ENCODE data around the gene ASTN2. TPM values are rescaled to one million over a fixed set of nuclear protein-coding genes. Genes with fewer than 3 reads are reported as not detected.

The ASTN2 gene
- total and polyA plus RNA-seq, 10 of the 15 experiments (the other 5 are each of a cell fraction or from before 2014, with no cell fraction given): 1.4 to 15.7 (median 7.0) TPM

DNA sequence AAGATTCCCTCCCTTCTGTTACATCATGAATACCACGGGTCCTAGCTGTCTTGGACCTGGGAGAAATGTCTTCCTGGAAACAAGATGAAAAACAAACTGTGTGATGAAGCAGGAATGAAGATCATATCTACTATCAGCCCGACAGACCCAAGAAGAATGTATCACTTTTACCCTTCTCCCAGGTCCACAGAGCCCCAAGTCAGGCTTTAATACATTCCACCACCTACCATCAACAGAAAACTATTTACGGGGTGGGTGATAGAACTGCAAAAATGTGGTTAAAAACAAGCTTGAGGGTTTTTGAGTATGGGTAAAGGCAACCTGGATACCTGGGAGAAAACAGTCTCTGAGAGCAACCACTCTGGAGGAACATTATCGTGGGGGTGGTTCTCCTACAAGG lies 400.8 kb downstream of the ASTN2 start:
- Histone ChIP-seq H3K4me2 (ENCODE audit: control insufficient read depth, insufficient read depth) (no peak overlapping the region), H3K36me3 (ENCODE audit: control insufficient read depth in 2 of 2, insufficient read depth in 2 of 2, low read length in 1 of 2) (no peaks in the 10 kb centered on the region), H3K4me3 (no peak overlapping the region), H3K27ac (ENCODE audit: control insufficient read depth, insufficient read depth) (no peak overlapping the region), H3K79me2 (ENCODE audit: control insufficient read depth, insufficient read depth, low read length) (no peaks in the 10 kb centered on the region), H3K27me3 (replicated peaks in 1 of 2; ENCODE audit: control insufficient read depth in 2 of 2, insufficient read depth in 2 of 2, low read length in 1 of 2) (no peaks in the 10 kb centered on the region), H4K20me1 (ENCODE audit: control insufficient read depth, insufficient read depth) (no peaks in the 10 kb centered on the region), H3K9me3 (replicated peaks; ENCODE audit: control insufficient read depth, insufficient read depth, low read length) (no peaks in the 10 kb centered on the region), H3K9ac (ENCODE audit: control insufficient read depth, insufficient read depth, low read length) (no peak overlapping the region), H2AFZ (ENCODE audit: control insufficient read depth, low read depth, low read length) (no peak overlapping the region), H3K4me1 (ENCODE audit: control insufficient read depth, insufficient read depth, low read length) (no peaks in the 10 kb centered on the region)
- ChIA-PET POLR2A (no interaction called here), RAD21 (ENCODE audit: unreplicated experiment) (no interaction called here), CTCF (no interaction called here), SMC1A (ENCODE audit: uncharacterized antibody, unreplicated experiment) (interaction anchor here (0.7 kb wide), 1 partner anchor 99 kb away, joined by 4 read pairs; no protein-coding TSS in a partner anchor)
- WGBS (ENCODE audit: insufficient coverage, insufficient replicate concordance, low lambda C conversion rate, missing lambda C conversion rate): 6% methylated on average over 4 of the region's 4 CpGs
- BruUV-seq (replicated peaks): no TSS peak
- ATAC-seq (no peak), DNase-seq (ENCODE audit: low read depth, low spot score) (no peak), FAIRE-seq (no peak)
- intact Hi-C loops (cut with micrococcal nuclease; ENCODE audit: unreplicated experiment): no loop called here
- TF ChIP-seq LARP7 (IDR thresholded peaks at IDR 0.05) (no peak), JUNB (IDR thresholded peaks at IDR 0.05) (no peak)
- TF ChIP-seq, protein P1, sequence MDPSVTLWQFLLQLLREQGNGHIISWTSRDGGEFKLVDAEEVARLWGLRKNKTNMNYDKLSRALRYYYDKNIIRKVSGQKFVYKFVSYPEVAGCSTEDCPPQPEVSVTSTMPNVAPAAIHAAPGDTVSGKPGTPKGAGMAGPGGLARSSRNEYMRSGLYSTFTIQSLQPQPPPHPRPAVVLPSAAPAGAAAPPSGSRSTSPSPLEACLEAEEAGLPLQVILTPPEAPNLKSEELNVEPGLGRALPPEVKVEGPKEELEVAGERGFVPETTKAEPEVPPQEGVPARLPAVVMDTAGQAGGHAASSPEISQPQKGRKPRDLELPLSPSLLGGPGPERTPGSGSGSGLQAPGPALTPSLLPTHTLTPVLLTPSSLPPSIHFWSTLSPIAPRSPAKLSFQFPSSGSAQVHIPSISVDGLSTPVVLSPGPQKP (IDR thresholded peaks at IDR 0.05; ENCODE audit: low read depth, low read length): no peak
- in situ Hi-C loops (cut with MboI): no loop called here

DNA sequence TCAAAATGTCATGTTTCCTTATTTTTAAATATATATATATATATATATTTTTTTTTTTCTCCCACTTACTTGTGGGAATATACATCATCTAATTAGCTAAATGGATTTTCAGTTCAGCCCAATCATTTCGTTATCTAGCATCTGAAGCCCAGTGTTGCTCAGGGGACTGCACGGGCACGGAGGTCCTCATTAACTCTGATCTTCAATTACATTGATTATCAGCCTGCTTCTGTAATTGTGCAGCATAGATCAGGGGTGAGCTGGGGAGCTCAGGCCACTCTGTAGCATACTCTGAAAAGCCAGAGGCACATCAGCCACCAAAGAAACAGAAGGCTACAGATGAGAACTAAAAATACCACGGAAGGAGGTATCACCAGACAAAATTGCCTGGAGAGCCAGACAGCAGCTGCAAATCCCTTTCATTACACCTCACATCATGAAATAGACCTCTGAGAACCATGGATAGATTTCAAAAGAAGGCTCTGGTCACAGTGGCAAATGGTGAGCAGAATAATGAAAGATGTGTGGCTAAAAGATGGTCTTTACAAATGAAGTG lies 401.3 kb downstream of the ASTN2 start:
- DNase-seq (ENCODE audit: low read depth, low spot score) (no peak), ATAC-seq (no peak), FAIRE-seq (no peak)
- RAD21 ChIA-PET (ENCODE audit: unreplicated experiment): no interaction called here
- 68% methylated on average over 4 of the region's 4 CpGs for WGBS (ENCODE audit: insufficient coverage, insufficient replicate concordance, low lambda C conversion rate, missing lambda C conversion rate)
- Histone ChIP-seq H3K79me2 (ENCODE audit: control insufficient read depth, insufficient read depth, low read length) (no peaks in the 10 kb centered on the region), H4K20me1 (ENCODE audit: control insufficient read depth, insufficient read depth) (no peaks in the 10 kb centered on the region), H3K9me3 (replicated peaks; ENCODE audit: control insufficient read depth, insufficient read depth, low read length) (no peaks in the 10 kb centered on the region), H3K27ac (ENCODE audit: control insufficient read depth, insufficient read depth) (no peak overlapping the region), H3K9ac (ENCODE audit: control insufficient read depth, insufficient read depth, low read length) (no peak overlapping the region), H3K4me1 (ENCODE audit: control insufficient read depth, insufficient read depth, low read length) (no peaks in the 10 kb centered on the region), H2AFZ (ENCODE audit: control insufficient read depth, low read depth, low read length) (no peak overlapping the region), H3K27me3 (replicated peaks in 1 of 2; ENCODE audit: control insufficient read depth in 2 of 2, insufficient read depth in 2 of 2, low read length in 1 of 2) (no peaks in the 10 kb centered on the region), H3K4me3 (no peak overlapping the region), H3K36me3 (ENCODE audit: control insufficient read depth in 2 of 2, insufficient read depth in 2 of 2, low read length in 1 of 2) (no peaks in the 10 kb centered on the region), H3K4me2 (ENCODE audit: control insufficient read depth, insufficient read depth) (no peak overlapping the region)
- intact Hi-C loops (cut with micrococcal nuclease; ENCODE audit: unreplicated experiment) (no loop called here), in situ Hi-C loops (cut with MboI) (no loop called here)
- POLR2A ChIA-PET: no interaction called here
- BruUV-seq (replicated peaks): no TSS peak
- CTCF ChIA-PET: no interaction called here
- SMC1A ChIA-PET (ENCODE audit: uncharacterized antibody, unreplicated experiment): interaction anchor here (0.7 kb wide), 1 partner anchor 98 kb away, joined by 4 read pairs; no protein-coding TSS in a partner anchor
- TF ChIP-seq IRF4 (IDR thresholded peaks at IDR 0.05; ENCODE audit: low read depth, low read length): no peak
- TF ChIP-seq POLR2AphosphoS5 (IDR thresholded peaks at IDR 0.05; ENCODE audit: low read length): no peak
- TF ChIP-seq, protein P2, sequence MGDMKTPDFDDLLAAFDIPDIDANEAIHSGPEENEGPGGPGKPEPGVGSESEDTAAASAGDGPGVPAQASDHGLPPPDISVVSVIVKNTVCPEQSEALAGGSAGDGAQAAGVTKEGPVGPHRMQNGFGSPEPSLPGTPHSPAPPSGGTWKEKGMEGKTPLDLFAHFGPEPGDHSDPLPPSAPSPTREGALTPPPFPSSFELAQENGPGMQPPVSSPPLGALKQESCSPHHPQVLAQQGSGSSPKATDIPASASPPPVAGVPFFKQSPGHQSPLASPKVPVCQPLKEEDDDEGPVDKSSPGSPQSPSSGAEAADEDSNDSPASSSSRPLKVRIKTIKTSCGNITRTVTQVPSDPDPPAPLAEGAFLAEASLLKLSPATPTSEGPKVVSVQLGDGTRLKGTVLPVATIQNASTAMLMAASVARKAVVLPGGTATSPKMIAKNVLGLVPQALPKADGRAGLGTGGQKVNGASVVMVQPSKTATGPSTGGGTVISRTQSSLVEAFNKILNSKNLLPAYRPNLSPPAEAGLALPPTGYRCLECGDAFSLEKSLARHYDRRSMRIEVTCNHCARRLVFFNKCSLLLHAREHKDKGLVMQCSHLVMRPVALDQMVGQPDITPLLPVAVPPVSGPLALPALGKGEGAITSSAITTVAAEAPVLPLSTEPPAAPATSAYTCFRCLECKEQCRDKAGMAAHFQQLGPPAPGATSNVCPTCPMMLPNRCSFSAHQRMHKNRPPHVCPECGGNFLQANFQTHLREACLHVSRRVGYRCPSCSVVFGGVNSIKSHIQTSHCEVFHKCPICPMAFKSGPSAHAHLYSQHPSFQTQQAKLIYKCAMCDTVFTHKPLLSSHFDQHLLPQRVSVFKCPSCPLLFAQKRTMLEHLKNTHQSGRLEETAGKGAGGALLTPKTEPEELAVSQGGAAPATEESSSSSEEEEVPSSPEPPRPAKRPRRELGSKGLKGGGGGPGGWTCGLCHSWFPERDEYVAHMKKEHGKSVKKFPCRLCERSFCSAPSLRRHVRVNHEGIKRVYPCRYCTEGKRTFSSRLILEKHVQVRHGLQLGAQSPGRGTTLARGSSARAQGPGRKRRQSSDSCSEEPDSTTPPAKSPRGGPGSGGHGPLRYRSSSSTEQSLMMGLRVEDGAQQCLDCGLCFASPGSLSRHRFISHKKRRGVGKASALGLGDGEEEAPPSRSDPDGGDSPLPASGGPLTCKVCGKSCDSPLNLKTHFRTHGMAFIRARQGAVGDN (IDR thresholded peaks at IDR 0.05): no peak
- TF ChIP-seq HCFC1 (IDR thresholded peaks at IDR 0.05; ENCODE audit: low read length): no peak
- TF ChIP-seq YY1 (IDR thresholded peaks at IDR 0.05; ENCODE audit: low read depth, low read length): no peak
- TF ChIP-seq, protein P3, sequence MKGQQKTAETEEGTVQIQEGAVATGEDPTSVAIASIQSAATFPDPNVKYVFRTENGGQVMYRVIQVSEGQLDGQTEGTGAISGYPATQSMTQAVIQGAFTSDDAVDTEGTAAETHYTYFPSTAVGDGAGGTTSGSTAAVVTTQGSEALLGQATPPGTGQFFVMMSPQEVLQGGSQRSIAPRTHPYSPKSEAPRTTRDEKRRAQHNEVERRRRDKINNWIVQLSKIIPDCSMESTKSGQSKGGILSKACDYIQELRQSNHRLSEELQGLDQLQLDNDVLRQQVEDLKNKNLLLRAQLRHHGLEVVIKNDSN (IDR thresholded peaks at IDR 0.05; ENCODE audit: borderline replicate concordance, extremely low read length, insufficient read depth, low read depth, low read length): no peak
- TF ChIP-seq, protein P1 (IDR thresholded peaks at IDR 0.05; ENCODE audit: low read depth, low read length): no peak
- TF ChIP-seq TCF7 (IDR thresholded peaks at IDR 0.05; ENCODE audit: borderline replicate concordance): no peak
- no peak for TF ChIP-seq MEF2A (IDR thresholded peaks at IDR 0.05; ENCODE audit: insufficient read depth, low read depth, low read length)
